Transverse colon (tissue), 4 donors: ENCODE results near the gene SYNCRIP. TPM values are rescaled to one million over a fixed set of nuclear protein-coding genes. Genes with fewer than 3 reads are reported as not detected.
"Not testable (repeated sequence)": the region's sequence is repeated elsewhere in the genome, so short reads cannot be mapped to it uniquely, and the experiment has no call there.

Source experiments
- DNase-seq: peaks from one replicate; pipeline ENCODE4 v3.0.0-alpha.2; 2019
- H3K27ac ChIP-seq, 4 donors: fragments of 200-600 bp; sonication (generic); 2 replicates each; pipeline ENCODE4 v1.5.1; 2016 to 2018; ENCODE audit warnings: inconsistent platforms in 4 of 4
- H3K27me3 ChIP-seq: fragments of 200-600 bp; sonication (generic); 2 replicates; pipeline ENCODE4 v1.5.1; 2017; ENCODE audit warnings: inconsistent platforms
- H3K36me3 ChIP-seq, 4 donors: fragments of 200-600 bp; sonication (generic); 2 replicates each; pipeline ENCODE4 v1.5.1; 2017 to 2019; ENCODE audit warnings: inconsistent platforms in 4 of 4
- H3K4me1 ChIP-seq, 4 donors: fragments of 200-600 bp; sonication (generic); 2 replicates each; pipeline ENCODE4 v1.5.1; 2017 to 2020; ENCODE audit warnings: inconsistent platforms in 4 of 4
- H3K4me3 ChIP-seq, 4 donors: fragments of 200-600 bp; sonication (generic); 1 replicate in 1 of 4; 2 replicates in 3 of 4; pipeline versions ENCODE4 v1.5.1 to v1.6.1; 2017 to 2019; ENCODE audit warnings: inconsistent platforms in 4 of 4
- H3K9me3 ChIP-seq, 2 donors: fragments of 200-600 bp; sonication (generic); 2 replicates each; pipeline ENCODE4 v1.5.1; 2017 to 2019; ENCODE audit warnings: inconsistent platforms in 2 of 2
- CTCF ChIP-seq, 5 experiments: fragments of 200-600 bp in 3 of 5; fragments of 450-650 bp in 2 of 5; sonication (generic) in 3 of 5; IDR thresholded peaks; 1 replicate in 2 of 5; 2 replicates in 3 of 5; pipeline ENCODE4 v1.5.1; 2016 to 2017; ENCODE audit warnings: antibody characterized with exemption in 5 of 5, inconsistent platforms in 3 of 5, mild to moderate bottlenecking in 2 of 5, moderate library complexity in 1 of 5
- EP300 ChIP-seq: sonication (generic); formaldehyde crosslinking; IDR thresholded peaks from one replicate; pipeline ENCODE4 v1.6.1; 2017; ENCODE audit warnings: antibody characterized with exemption, low read depth
- POLR2A ChIP-seq: fragments of 450-650 bp; IDR thresholded peaks from one replicate; pipeline ENCODE4 v1.6.1; 2016; ENCODE audit warnings: antibody characterized with exemption, mild to moderate bottlenecking, moderate library complexity
- POLR2AphosphoS5 ChIP-seq, 3 donors: sonication (generic); formaldehyde crosslinking; IDR thresholded peaks; one replicate each; pipeline ENCODE4 v1.6.1; 2016; ENCODE audit warnings: antibody characterized with exemption in 3 of 3
- WGBS, 2 donors: methylation state at CpG; one replicate each; pipeline ENCODE4 v1.1.5; 2018; ENCODE audit warnings: low coverage in 1 of 2; 5-methylcytosine and 5-hydroxymethylcytosine counted together
- in situ Hi-C, 4 donors: fragments of 200-750 bp; cut with MboI; loops; one replicate each; pipeline versions ENCODE4 v1.15.0 to v1.15.1; 2017; ENCODE audit warnings: low sequenced_read_pairs in 3 of 4, low pct_ligation_motif_present in 1 of 4, low pct_unique_long_range_greater_than_20kb in 1 of 4
- intact Hi-C: fragments of 100-400 bp; cut with DNase I; formaldehyde crosslinking; loops from one replicate; pipeline ENCODE4 v1.15.1; 2023; ENCODE audit warnings: low total_unique reads
- total RNA-seq, 4 donors: library from RNA; depleted of rRNA; stranded (reverse); fragments of >200 nt; gene quantifications; one replicate each; pipeline ENCODE4 v1.1.0, GENCODE V29; 2016

Gene SYNCRIP
- total RNA-seq, 4 donors from 2014 or later, result 27.7 to 84.8 (median 41.9) TPM

- in situ Hi-C loops (no loop called here), intact Hi-C loops (no loop called here)
- H3K27me3 ChIP-seq, result no peaks in the 10 kb centered on the region
- H3K27ac ChIP-seq, result no peak overlapping the region
- TF ChIP-seq POLR2A, result no peak
- TF ChIP-seq POLR2AphosphoS5 (IDR thresholded peaks at IDR 0.05), result no peak
- TF ChIP-seq EP300, result no peak
- TF ChIP-seq CTCF (IDR thresholded peaks at IDR 0.05), result no peak
- no peaks in the 10 kb centered on the region for H3K9me3 ChIP-seq
- WGBS, 2 donors, result 79 to 100% methylated on average over 1 to 2 of the region's 2 CpGs
- no peaks in the 10 kb centered on the region for H3K36me3 ChIP-seq
- no peak overlapping the region for H3K4me3 ChIP-seq
- peaks cover under 1 to 7% (median 4%) of the 10 kb centered on the region in 4 donors for H3K4me1 ChIP-seq
- DNase-seq, result no peak
Measured at GRCh38 chr6:85684809-85685171, 42.1 kb upstream of the SYNCRIP start.

GRCh38 chr6:85684133-85684808, 41.6 kb upstream of the SYNCRIP start:
- in situ Hi-C loops (no loop called here), intact Hi-C loops (no loop called here)
- Histone ChIP-seq H3K36me3 (no peaks in the 10 kb centered on the region), H3K4me3 (no peak overlapping the region), H3K9me3 (no peaks in the 10 kb centered on the region), H3K4me1 (peaks cover 3 to 13% (median 8%) of the 10 kb centered on the region in 4 donors), H3K27me3 (no peaks in the 10 kb centered on the region), H3K27ac (no peak overlapping the region)
- TF ChIP-seq POLR2A (no peak), CTCF (IDR thresholded peaks at IDR 0.05) (no peak), EP300 (no peak), POLR2AphosphoS5 (IDR thresholded peaks at IDR 0.05) (no peak)
- no peak for DNase-seq
- WGBS, 2 donors, result 67 to 74% methylated on average over 2 of the region's 2 CpGs

- H3K27ac ChIP-seq, intact Hi-C loops, DNase-seq, in situ Hi-C loops, H3K27me3 ChIP-seq, H3K9me3 ChIP-seq, H3K4me3 ChIP-seq, H3K36me3 ChIP-seq: not testable (repeated sequence)
- peaks cover 3 to 16% (median 11%) of the 10 kb centered on the region in 4 donors for H3K4me1 ChIP-seq
- 98 to 100% methylated on average over 1 to 4 of the region's 4 CpGs for WGBS, 2 donors
Measured at GRCh38 chr6:85681899-85682298, 39.2 kb upstream of the SYNCRIP start.

DNA sequence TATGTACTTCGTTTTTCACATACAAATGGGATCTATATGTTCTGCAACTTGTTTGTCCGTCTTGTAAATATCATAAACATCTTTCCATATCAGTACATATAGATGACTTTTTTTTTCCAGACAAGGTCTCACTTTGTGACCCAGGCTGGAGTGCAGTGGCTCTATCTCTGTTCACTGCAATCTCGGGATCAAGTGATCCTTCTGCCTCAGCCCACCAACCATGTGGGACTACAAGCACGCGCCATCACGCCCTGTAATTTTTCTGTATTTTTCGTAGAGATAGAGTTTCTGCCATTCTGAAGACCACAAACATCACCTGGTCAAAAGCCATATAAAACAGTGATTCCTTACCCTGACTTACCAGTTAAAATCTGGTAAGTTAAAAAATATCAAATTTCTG, 37.7 kb upstream of the SYNCRIP start:
- intact Hi-C loops (no loop called here), in situ Hi-C loops (no loop called here)
- H3K27ac ChIP-seq, result no peak overlapping the region

More for the DNA sequence above, 37.7 kb upstream of the SYNCRIP start:
- Histone ChIP-seq H3K27me3 (no peaks in the 10 kb centered on the region), H3K4me3 (no peak overlapping the region), H3K36me3 (no peaks in the 10 kb centered on the region), H3K4me1 (peaks cover 3 to 31% (median 24%) of the 10 kb centered on the region in 4 donors), H3K9me3 (no peaks in the 10 kb centered on the region)
- DNase-seq, result no peak
- TF ChIP-seq POLR2A (no peak), EP300 (no peak), CTCF (IDR thresholded peaks at IDR 0.05) (no peak), POLR2AphosphoS5 (IDR thresholded peaks at IDR 0.05) (no peak)
- 81 to 83% methylated on average over 7 of the region's 7 CpGs for WGBS, 2 donors
